ENCODE data around the gene PIP4K2A. TPM values are rescaled to one million over a fixed set of nuclear protein-coding genes. Genes with fewer than 3 reads are reported as not detected.

PIP4K2A gene
- total RNA-seq, 4 donors from 2014 or later: 6.8 to 34.7 (median 15.4) TPM

GRCh38 chr10:22593026-22593425, 121.4 kb downstream of the PIP4K2A start:
- DNase-seq: no peak
- Histone ChIP-seq H3K27ac (no peak overlapping the region), H3K36me3 (peaks cover 0 to 8% (median 0%) of the 10 kb centered on the region in 3 donors), H3K9me3 (no peaks in the 10 kb centered on the region), H3K4me3 (no peak overlapping the region), H3K4me1 (peaks cover 0 to 13% (median 2%) of the 10 kb centered on the region in 4 donors), H3K27me3 (no peaks in the 10 kb centered on the region)
- TF ChIP-seq CTCF (IDR thresholded peaks at IDR 0.05) (no peak), POLR2A (IDR thresholded peaks at IDR 0.05) (no peak)

GRCh38 chr10:22589851-22590514, 124.4 kb downstream of the PIP4K2A start:
- no peak for TF ChIP-seq CTCF (IDR thresholded peaks at IDR 0.05)
- TF ChIP-seq POLR2A (IDR thresholded peaks at IDR 0.05): no peak
- no peaks in the 10 kb centered on the region for H3K27me3 ChIP-seq
- H3K36me3 ChIP-seq: peaks cover 0 to 14% (median 0%) of the 10 kb centered on the region in 3 donors
- H3K4me3 ChIP-seq: no peak overlapping the region
- no peak overlapping the region for H3K27ac ChIP-seq
- H3K4me1 ChIP-seq: peaks cover 0 to 3% (median 0%) of the 10 kb centered on the region in 4 donors
- no peaks in the 10 kb centered on the region for H3K9me3 ChIP-seq
- no peak for DNase-seq

- no peaks in the 10 kb centered on the region for H3K4me1 ChIP-seq
- H3K27ac ChIP-seq: no peak overlapping the region
- TF ChIP-seq CTCF (IDR thresholded peaks at IDR 0.05): no peak
- TF ChIP-seq POLR2A (IDR thresholded peaks at IDR 0.05): no peak
- H3K36me3 ChIP-seq: peaks cover 0 to 14% (median 0%) of the 10 kb centered on the region in 3 donors
- H3K27me3 ChIP-seq: no peaks in the 10 kb centered on the region
- no peak overlapping the region for H3K4me3 ChIP-seq
- H3K9me3 ChIP-seq: no peaks in the 10 kb centered on the region
- DNase-seq: no peak
These were observed 125.9 kb downstream of the PIP4K2A start for GRCh38 chr10:22588462-22588861.

GRCh38 chr10:22583683-22584082, 130.7 kb downstream of the PIP4K2A start:
- no peaks in the 10 kb centered on the region for H3K4me1 ChIP-seq
- no peak overlapping the region for H3K27ac ChIP-seq
- H3K27me3 ChIP-seq: no peaks in the 10 kb centered on the region
- H3K9me3 ChIP-seq: no peaks in the 10 kb centered on the region
- no peak overlapping the region for H3K4me3 ChIP-seq
- DNase-seq: no peak
- TF ChIP-seq POLR2A (IDR thresholded peaks at IDR 0.05): no peak
- no peak for TF ChIP-seq CTCF (IDR thresholded peaks at IDR 0.05)
- peaks cover 0 to 17% (median 0%) of the 10 kb centered on the region in 3 donors for H3K36me3 ChIP-seq

GRCh38 chr10:22581461-22581860, 132.9 kb downstream of the PIP4K2A start:
- H3K9me3 ChIP-seq: no peaks in the 10 kb centered on the region
- DNase-seq: no peak
- TF ChIP-seq POLR2A (IDR thresholded peaks at IDR 0.05) (no peak), CTCF (IDR thresholded peaks at IDR 0.05) (no peak)
- no peak overlapping the region for H3K27ac ChIP-seq
- no peak overlapping the region for H3K4me3 ChIP-seq
- H3K27me3 ChIP-seq: no peaks in the 10 kb centered on the region
- H3K36me3 ChIP-seq: peaks cover 0 to 9% (median 0%) of the 10 kb centered on the region in 3 donors
- H3K4me1 ChIP-seq: no peaks in the 10 kb centered on the region
